Activated naive CD8-positive, alpha-beta T cell treated with anti-CD3 and anti-CD28 coated beads, Interleukin-2, amount 10 ng/mL, durations not matched to agents 7 days and 5 days (primary cell): ENCODE data around the gene TIGD3. TPM values are rescaled to one million over a fixed set of nuclear protein-coding genes. Genes with fewer than 3 reads are reported as not detected.

Source experiments
- ATAC-seq: fragments of 150-1000 bp; cut with Tn5 transposase; one replicate; pipeline ENCODE4 v1.10.0; 2021; ENCODE audit warnings: low read depth, moderate library complexity
- POLR2A ChIA-PET: fragments of 350-600 bp; sonication (Branson Sonifier 250); formaldehyde crosslinking; loops from one replicate; lab custom pipeline; 2021; ENCODE audit warnings: antibody characterized with exemption; lab: Charles Lee
- DNase-seq: peaks from one replicate; pipeline ENCODE4 v3.0.0; 2021
- H3K27ac Mint-ChIP-seq: one replicate; pipeline ENCODE4 v1.8.0; 2022; ENCODE audit warnings: mild to moderate bottlenecking, mixed read lengths
- H3K27me3 Mint-ChIP-seq: one replicate; pipeline ENCODE4 v1.8.0; 2022; ENCODE audit warnings: mild to moderate bottlenecking, moderate library complexity, mixed read lengths
- H3K36me3 Mint-ChIP-seq: one replicate; pipeline ENCODE4 v1.8.0; 2021; ENCODE audit warnings: mild to moderate bottlenecking, mixed read lengths
- H3K4me1 Mint-ChIP-seq: one replicate; pipeline ENCODE4 v1.8.0; 2021; ENCODE audit warnings: mixed read lengths
- H3K4me3 Mint-ChIP-seq: one replicate; pipeline ENCODE4 v1.8.0; 2022; ENCODE audit warnings: mild to moderate bottlenecking, moderate library complexity, mixed read lengths
- H3K9me3 Mint-ChIP-seq: one replicate; pipeline ENCODE4 v1.8.0; 2021; ENCODE audit warnings: mixed read lengths
- total RNA-seq, 2 experiments: library from RNA; stranded (reverse); gene quantifications; one replicate each; pipeline ENCODE4 v1.2.3, GENCODE V29; 2021

TIGD3 gene
- total RNA-seq, 2 experiments from 2014 or later = 0.97 to 1.2 TPM

GRCh38 chr11:65334696-65335295 is 19.8 kb upstream of the TIGD3 start:
- Mint-ChIP-seq H3K27me3 (no peaks in the 10 kb centered on the region), H3K4me3 (peak overlapping the region; percentile 92), H3K9me3 (no peaks in the 10 kb centered on the region), H3K27ac (peak overlapping the region; percentile 84), H3K4me1 (peaks cover 27% of the 10 kb centered on the region), H3K36me3 (no peaks in the 10 kb centered on the region)
- DNase-seq = no peak
- no peak for ATAC-seq
- POLR2A ChIA-PET = interaction anchor here (0.7 to 4.1 kb wide), 15 partner anchors 10 to 223 kb away, joined by 3 to 31 read pairs (median 4); partner anchors contain the start of genes CAPN1, POLA2, SCYL1 and TM7SF2

- Mint-ChIP-seq H3K27ac (no peak overlapping the region), H3K4me1 (peaks cover 28% of the 10 kb centered on the region), H3K9me3 (no peaks in the 10 kb centered on the region), H3K27me3 (no peaks in the 10 kb centered on the region), H3K36me3 (peaks cover 16% of the 10 kb centered on the region), H3K4me3 (no peak overlapping the region)
- no peak for ATAC-seq
- POLR2A ChIA-PET = no interaction called here
- no peak for DNase-seq
These were observed 15.9 kb upstream of the TIGD3 start for GRCh38 chr11:65338676-65339075.

- DNase-seq (no peak), ATAC-seq (no peak)
- peaks cover 18% of the 10 kb centered on the region for H3K4me1 Mint-ChIP-seq
- H3K36me3 Mint-ChIP-seq = peaks cover 18% of the 10 kb centered on the region
- POLR2A ChIA-PET = no interaction called here
- peak overlapping the region; percentile 48 for H3K27ac Mint-ChIP-seq
- H3K4me3 Mint-ChIP-seq = no peak overlapping the region
- H3K27me3 Mint-ChIP-seq = no peaks in the 10 kb centered on the region
- no peaks in the 10 kb centered on the region for H3K9me3 Mint-ChIP-seq
These were observed 14.3 kb upstream of the TIGD3 start for GRCh38 chr11:65340226-65340625.

- POLR2A ChIA-PET = no interaction called here
- Mint-ChIP-seq H3K36me3 (peaks cover 25% of the 10 kb centered on the region), H3K4me3 (no peak overlapping the region), H3K9me3 (no peaks in the 10 kb centered on the region), H3K27me3 (no peaks in the 10 kb centered on the region), H3K27ac (no peak overlapping the region), H3K4me1 (peaks cover 14% of the 10 kb centered on the region)
- no peak for DNase-seq
- no peak for ATAC-seq
These were observed 12.7 kb upstream of the TIGD3 start for GRCh38 chr11:65341856-65342255.

- no peak overlapping the region for H3K4me3 Mint-ChIP-seq
- no peak for ATAC-seq
- H3K36me3 Mint-ChIP-seq = peaks cover 11% of the 10 kb centered on the region
- no peaks in the 10 kb centered on the region for H3K9me3 Mint-ChIP-seq
- DNase-seq = no peak
- no peaks in the 10 kb centered on the region for H3K27me3 Mint-ChIP-seq
- peaks cover 12% of the 10 kb centered on the region for H3K4me1 Mint-ChIP-seq
- POLR2A ChIA-PET = interaction anchor here (1.5 kb wide), 1 partner anchor 17 kb away, joined by 5 read pairs; no protein-coding TSS in a partner anchor
- H3K27ac Mint-ChIP-seq = no peak overlapping the region
These were observed 3.0 kb upstream of the TIGD3 start for GRCh38 chr11:65351511-65351910.

- ATAC-seq (no peak), DNase-seq (no peak)
- no peak overlapping the region for H3K4me3 Mint-ChIP-seq
- POLR2A ChIA-PET = no interaction called here
- peaks cover 9% of the 10 kb centered on the region for H3K36me3 Mint-ChIP-seq
- no peaks in the 10 kb centered on the region for H3K9me3 Mint-ChIP-seq
- no peak overlapping the region for H3K27ac Mint-ChIP-seq
- H3K4me1 Mint-ChIP-seq = peaks cover 12% of the 10 kb centered on the region
- H3K27me3 Mint-ChIP-seq = no peaks in the 10 kb centered on the region
These were observed 1.8 kb upstream of the TIGD3 start for GRCh38 chr11:65352783-65353182.

GRCh38 chr11:65353376-65353775 is 1.2 kb upstream of the TIGD3 start:
- no peak for DNase-seq
- ATAC-seq = no peak
- no peaks in the 10 kb centered on the region for H3K27me3 Mint-ChIP-seq
- peak overlapping the region; percentile 60 for H3K4me3 Mint-ChIP-seq
- no peaks in the 10 kb centered on the region for H3K9me3 Mint-ChIP-seq
- peaks cover 9% of the 10 kb centered on the region for H3K36me3 Mint-ChIP-seq
- POLR2A ChIA-PET = no interaction called here
- H3K4me1 Mint-ChIP-seq = peaks cover 14% of the 10 kb centered on the region
- no peak overlapping the region for H3K27ac Mint-ChIP-seq

GRCh38 chr11:65353900-65354264 is 669 bp upstream of the TIGD3 start:
- peak overlapping the region; percentile 60 for H3K4me3 Mint-ChIP-seq
- POLR2A ChIA-PET = interaction anchor here (0.7 to 1.1 kb wide), 2 partner anchors 20 to 212 kb away, joined by 3 to 4 read pairs; partner anchors contain the start of gene DPF2
- H3K9me3 Mint-ChIP-seq = no peaks in the 10 kb centered on the region
- H3K27ac Mint-ChIP-seq = no peak overlapping the region
- H3K4me1 Mint-ChIP-seq = peaks cover 14% of the 10 kb centered on the region
- ATAC-seq = no peak
- H3K27me3 Mint-ChIP-seq = no peaks in the 10 kb centered on the region
- peaks cover 7% of the 10 kb centered on the region for H3K36me3 Mint-ChIP-seq
- DNase-seq = no peak

GRCh38 chr11:65355013-65355775 is 643 bp downstream of the TIGD3 start:
- Mint-ChIP-seq H3K4me1 (peaks cover 14% of the 10 kb centered on the region), H3K36me3 (peaks cover 7% of the 10 kb centered on the region), H3K4me3 (peak overlapping the region; percentile 93), H3K27ac (peak overlapping the region; percentile 91), H3K27me3 (no peaks in the 10 kb centered on the region), H3K9me3 (no peaks in the 10 kb centered on the region)
- ATAC-seq (peak; percentile 22), DNase-seq (no peak)
- POLR2A ChIA-PET = interaction anchor here (0.7 to 2.8 kb wide), 7 partner anchors 11 to 147 kb away, joined by 3 to 15 read pairs (median 3); partner anchors contain the start of genes DPF2 and MALAT1

- peaks cover 7% of the 10 kb centered on the region for H3K36me3 Mint-ChIP-seq
- ATAC-seq = no peak
- H3K9me3 Mint-ChIP-seq = no peaks in the 10 kb centered on the region
- DNase-seq = no peak
- POLR2A ChIA-PET = interaction anchor here (0.7 to 2.8 kb wide), 8 partner anchors 12 to 146 kb away, joined by 3 to 15 read pairs (median 3); partner anchors contain the start of genes DPF2 and MALAT1
- peaks cover 14% of the 10 kb centered on the region for H3K4me1 Mint-ChIP-seq
- peak overlapping the region; percentile 91 for H3K27ac Mint-ChIP-seq
- no peaks in the 10 kb centered on the region for H3K27me3 Mint-ChIP-seq
- peak overlapping the region; percentile 93 for H3K4me3 Mint-ChIP-seq
These were observed 1.3 kb downstream of the TIGD3 start for GRCh38 chr11:65355776-65356393.

- DNase-seq (no peak), ATAC-seq (no peak)
- Mint-ChIP-seq H3K4me1 (peaks cover 14% of the 10 kb centered on the region), H3K27ac (no peak overlapping the region), H3K9me3 (no peaks in the 10 kb centered on the region), H3K27me3 (no peaks in the 10 kb centered on the region), H3K4me3 (peak overlapping the region; percentile 51), H3K36me3 (peaks cover 7% of the 10 kb centered on the region)
- POLR2A ChIA-PET = interaction anchor here (0.7 to 2.8 kb wide), 5 partner anchors 13 to 145 kb away, joined by 3 to 15 read pairs (median 3); partner anchors contain the start of gene DPF2
These were observed 1.9 kb downstream of the TIGD3 start for GRCh38 chr11:65356394-65356972.

GRCh38 chr11:65357856-65358356 is 3.4 kb downstream of the TIGD3 start:
- Mint-ChIP-seq H3K27ac (no peak overlapping the region), H3K4me1 (peaks cover 15% of the 10 kb centered on the region), H3K27me3 (no peaks in the 10 kb centered on the region), H3K4me3 (no peak overlapping the region), H3K9me3 (no peaks in the 10 kb centered on the region), H3K36me3 (no peaks in the 10 kb centered on the region)
- ATAC-seq (no peak), DNase-seq (no peak)
- POLR2A ChIA-PET = interaction anchor here (2.8 kb wide), 1 partner anchor 24 kb away, joined by 15 read pairs; the partner anchor contains the start of gene DPF2
